CD4-positive, alpha-beta T cell treated with Interferon gamma for 1 hour (primary cell): ENCODE data around the gene EPHB2.
"Not testable (repeated sequence)": the region's sequence is repeated elsewhere in the genome, so short reads cannot be mapped to it uniquely, and the experiment has no call there.

Experiments
- DNase-seq: peaks from one replicate; pipeline ENCODE4 v3.0.0-alpha.2; 2020

EPHB2 gene

GRCh38 chr1:22824466-22824865, 113.8 kb downstream of the EPHB2 start:
- no peak for DNase-seq

- no peak for DNase-seq
Measured at GRCh38 chr1:22824975-22825374, 114.3 kb downstream of the EPHB2 start.

- DNase-seq, result no peak
Measured at GRCh38 chr1:22825486-22826189, 115.0 kb downstream of the EPHB2 start.

GRCh38 chr1:22826604-22827580, 116.3 kb downstream of the EPHB2 start:
- DNase-seq, result no peak

GRCh38 chr1:22827666-22828483, 117.2 kb downstream of the EPHB2 start:
- DNase-seq, result no peak

GRCh38 chr1:22828484-22829308, 118.1 kb downstream of the EPHB2 start:
- DNase-seq, result no peak

- no peak for DNase-seq
Measured at GRCh38 chr1:22829309-22829989, 118.8 kb downstream of the EPHB2 start.

GRCh38 chr1:22830041-22830566, 119.5 kb downstream of the EPHB2 start:
- no peak for DNase-seq

GRCh38 chr1:22830757-22831340, 120.2 kb downstream of the EPHB2 start:
- DNase-seq, result no peak

- peak; percentile 53 for DNase-seq
Measured at GRCh38 chr1:22831729-22832413, 121.2 kb downstream of the EPHB2 start.

- DNase-seq, result no peak
Measured at GRCh38 chr1:22832414-22832786, 121.8 kb downstream of the EPHB2 start.

GRCh38 chr1:22833699-22834098, 123.1 kb downstream of the EPHB2 start:
- DNase-seq, result no peak

- not testable (repeated sequence) for DNase-seq
Measured at GRCh38 chr1:22834420-22834819, 123.8 kb downstream of the EPHB2 start.

GRCh38 chr1:22835636-22836319, 125.1 kb downstream of the EPHB2 start:
- DNase-seq, result no peak

- no peak for DNase-seq
Measured at GRCh38 chr1:22836850-22837249, 126.2 kb downstream of the EPHB2 start.

GRCh38 chr1:22837332-22837731, 126.7 kb downstream of the EPHB2 start:
- no peak for DNase-seq

GRCh38 chr1:22838965-22839364, 128.3 kb downstream of the EPHB2 start:
- DNase-seq, result no peak

- DNase-seq, result no peak
Measured at GRCh38 chr1:22839806-22840205, 129.2 kb downstream of the EPHB2 start.

- DNase-seq, result no peak
Measured at GRCh38 chr1:22841142-22841541, 130.5 kb downstream of the EPHB2 start.

GRCh38 chr1:22841860-22842281, 131.2 kb downstream of the EPHB2 start:
- DNase-seq, result no peak
